ENCODE results near the gene WDR35. TPM values are rescaled to one million over a fixed set of nuclear protein-coding genes. Genes with fewer than 3 reads are reported as not detected.

WDR35 gene
- total RNA-seq, 1 donor from 2014 or later = 12.0 TPM

GRCh38 chr2:20025065-20025786 is 35.3 kb upstream of the WDR35 start:
- Histone ChIP-seq H3K27ac (ENCODE audit: low read depth, low read length) (no peak overlapping the region), H3K9ac (ENCODE audit: low read depth in 1 of 3, low read length in 3 of 3) (no peak overlapping the region)

GRCh38 chr2:20023688-20024087 is 33.8 kb upstream of the WDR35 start:
- Histone ChIP-seq H3K27me3 (ENCODE audit: control insufficient read depth in 3 of 3, insufficient read depth in 3 of 3, low read length in 3 of 3) (no peaks in the 10 kb centered on the region), H3K4me1 (ENCODE audit: control insufficient read depth in 3 of 3, insufficient read depth in 3 of 3, low read length in 3 of 3) (peaks cover 0 to 8% (median 4%) of the 10 kb centered on the region in 3 donors), H3K9ac (ENCODE audit: low read depth in 1 of 3, low read length in 3 of 3) (no peak overlapping the region), H3K9me3 (ENCODE audit: control insufficient read depth in 3 of 3, low read length in 3 of 3) (no peaks in the 10 kb centered on the region), H3K36me3 (ENCODE audit: control insufficient read depth in 3 of 3, insufficient read depth in 3 of 3, low read length in 3 of 3) (peaks cover 0 to 5% (median 3%) of the 10 kb centered on the region in 3 donors), H3K4me3 (ENCODE audit: low read length in 3 of 3) (no peak overlapping the region), H3K27ac (ENCODE audit: low read depth, low read length) (no peak overlapping the region)

More at GRCh38 chr2:20025065-20025786, 35.3 kb upstream of the WDR35 start:
- H3K27me3 ChIP-seq (ENCODE audit: control insufficient read depth in 3 of 3, insufficient read depth in 3 of 3, low read length in 3 of 3) = no peaks in the 10 kb centered on the region
- no peaks in the 10 kb centered on the region for H3K9me3 ChIP-seq (ENCODE audit: control insufficient read depth in 3 of 3, low read length in 3 of 3)
- H3K36me3 ChIP-seq (ENCODE audit: control insufficient read depth in 3 of 3, insufficient read depth in 3 of 3, low read length in 3 of 3) = peaks cover 8 to 14% (median 8%) of the 10 kb centered on the region in 3 donors
- H3K4me1 ChIP-seq (ENCODE audit: control insufficient read depth in 3 of 3, insufficient read depth in 3 of 3, low read length in 3 of 3) = peaks cover 0 to 8% (median 4%) of the 10 kb centered on the region in 3 donors
- H3K4me3 ChIP-seq (ENCODE audit: low read length in 3 of 3) = no peak overlapping the region

- H3K27ac ChIP-seq (ENCODE audit: low read depth, low read length) = no peak overlapping the region
- H3K9ac ChIP-seq (ENCODE audit: low read depth in 1 of 3, low read length in 3 of 3) = no peak overlapping the region
- no peaks in the 10 kb centered on the region for H3K27me3 ChIP-seq (ENCODE audit: control insufficient read depth in 3 of 3, insufficient read depth in 3 of 3, low read length in 3 of 3)
- no peak overlapping the region for H3K4me3 ChIP-seq (ENCODE audit: low read length in 3 of 3)
- H3K36me3 ChIP-seq (ENCODE audit: control insufficient read depth in 3 of 3, insufficient read depth in 3 of 3, low read length in 3 of 3) = no peaks in the 10 kb centered on the region
- H3K4me1 ChIP-seq (ENCODE audit: control insufficient read depth in 3 of 3, insufficient read depth in 3 of 3, low read length in 3 of 3) = no peaks in the 10 kb centered on the region
- H3K9me3 ChIP-seq (ENCODE audit: control insufficient read depth in 3 of 3, low read length in 3 of 3) = no peaks in the 10 kb centered on the region
Observed at GRCh38 chr2:20021405-20022009, 31.6 kb upstream of the WDR35 start.

- Histone ChIP-seq H3K27ac (ENCODE audit: low read depth, low read length) (no peak overlapping the region), H3K36me3 (ENCODE audit: control insufficient read depth in 3 of 3, insufficient read depth in 3 of 3, low read length in 3 of 3) (no peaks in the 10 kb centered on the region), H3K9me3 (ENCODE audit: control insufficient read depth in 3 of 3, low read length in 3 of 3) (no peaks in the 10 kb centered on the region), H3K27me3 (ENCODE audit: control insufficient read depth in 3 of 3, insufficient read depth in 3 of 3, low read length in 3 of 3) (no peaks in the 10 kb centered on the region), H3K4me3 (ENCODE audit: low read length in 3 of 3) (no peak overlapping the region), H3K4me1 (ENCODE audit: control insufficient read depth in 3 of 3, insufficient read depth in 3 of 3, low read length in 3 of 3) (no peaks in the 10 kb centered on the region), H3K9ac (ENCODE audit: low read depth in 1 of 3, low read length in 3 of 3) (no peak overlapping the region)
Observed at GRCh38 chr2:20019747-20020146, 29.8 kb upstream of the WDR35 start.

- H3K9me3 ChIP-seq (ENCODE audit: control insufficient read depth in 3 of 3, low read length in 3 of 3) = peaks cover 0 to 4% (median 0%) of the 10 kb centered on the region in 3 donors
Observed at GRCh38 chr2:20018601-20019152, 28.8 kb upstream of the WDR35 start.

GRCh38 chr2:20016346-20016745 is 26.4 kb upstream of the WDR35 start:
- Histone ChIP-seq H3K27me3 (ENCODE audit: control insufficient read depth in 3 of 3, insufficient read depth in 3 of 3, low read length in 3 of 3) (peaks cover 4 to 10% (median 9%) of the 10 kb centered on the region in 3 donors), H3K36me3 (ENCODE audit: control insufficient read depth in 3 of 3, insufficient read depth in 3 of 3, low read length in 3 of 3) (no peaks in the 10 kb centered on the region), H3K9ac (ENCODE audit: low read depth in 1 of 3, low read length in 3 of 3) (no peak overlapping the region), H3K27ac (ENCODE audit: low read depth, low read length) (no peak overlapping the region), H3K4me3 (ENCODE audit: low read length in 3 of 3) (no peak overlapping the region), H3K9me3 (ENCODE audit: control insufficient read depth in 3 of 3, low read length in 3 of 3) (peaks cover 0 to 4% (median 0%) of the 10 kb centered on the region in 3 donors), H3K4me1 (ENCODE audit: control insufficient read depth in 3 of 3, insufficient read depth in 3 of 3, low read length in 3 of 3) (peaks cover 6 to 14% (median 8%) of the 10 kb centered on the region in 3 donors)

More at GRCh38 chr2:20018601-20019152, 28.8 kb upstream of the WDR35 start:
- Histone ChIP-seq H3K27me3 (ENCODE audit: control insufficient read depth in 3 of 3, insufficient read depth in 3 of 3, low read length in 3 of 3) (no peaks in the 10 kb centered on the region), H3K4me3 (ENCODE audit: low read length in 3 of 3) (no peak overlapping the region), H3K4me1 (ENCODE audit: control insufficient read depth in 3 of 3, insufficient read depth in 3 of 3, low read length in 3 of 3) (no peaks in the 10 kb centered on the region), H3K27ac (ENCODE audit: low read depth, low read length) (no peak overlapping the region), H3K36me3 (ENCODE audit: control insufficient read depth in 3 of 3, insufficient read depth in 3 of 3, low read length in 3 of 3) (no peaks in the 10 kb centered on the region), H3K9ac (ENCODE audit: low read depth in 1 of 3, low read length in 3 of 3) (no peak overlapping the region)

- no peak overlapping the region for H3K9ac ChIP-seq (ENCODE audit: low read depth in 1 of 3, low read length in 3 of 3)
- peaks cover 0 to 4% (median 0%) of the 10 kb centered on the region in 3 donors for H3K9me3 ChIP-seq (ENCODE audit: control insufficient read depth in 3 of 3, low read length in 3 of 3)
- H3K27me3 ChIP-seq (ENCODE audit: control insufficient read depth in 3 of 3, insufficient read depth in 3 of 3, low read length in 3 of 3) = peaks cover 6 to 16% (median 13%) of the 10 kb centered on the region in 3 donors
- H3K4me3 ChIP-seq (ENCODE audit: low read length in 3 of 3) = no peak overlapping the region
- peaks cover 6 to 14% (median 8%) of the 10 kb centered on the region in 3 donors for H3K4me1 ChIP-seq (ENCODE audit: control insufficient read depth in 3 of 3, insufficient read depth in 3 of 3, low read length in 3 of 3)
- H3K36me3 ChIP-seq (ENCODE audit: control insufficient read depth in 3 of 3, insufficient read depth in 3 of 3, low read length in 3 of 3) = no peaks in the 10 kb centered on the region
- no peak overlapping the region for H3K27ac ChIP-seq (ENCODE audit: low read depth, low read length)
Observed at GRCh38 chr2:20015482-20016083, 25.7 kb upstream of the WDR35 start.

- Histone ChIP-seq H3K9ac (ENCODE audit: low read depth in 1 of 3, low read length in 3 of 3) (peak overlapping the region in 2 of 3 donors; percentile 51 to 72), H3K27me3 (ENCODE audit: control insufficient read depth in 3 of 3, insufficient read depth in 3 of 3, low read length in 3 of 3) (peaks cover 6 to 21% (median 16%) of the 10 kb centered on the region in 3 donors), H3K9me3 (ENCODE audit: control insufficient read depth in 3 of 3, low read length in 3 of 3) (peaks cover 0 to 4% (median 0%) of the 10 kb centered on the region in 3 donors), H3K27ac (ENCODE audit: low read depth, low read length) (no peak overlapping the region), H3K36me3 (ENCODE audit: control insufficient read depth in 3 of 3, insufficient read depth in 3 of 3, low read length in 3 of 3) (no peaks in the 10 kb centered on the region), H3K4me1 (ENCODE audit: control insufficient read depth in 3 of 3, insufficient read depth in 3 of 3, low read length in 3 of 3) (peaks cover 6 to 14% (median 8%) of the 10 kb centered on the region in 3 donors), H3K4me3 (ENCODE audit: low read length in 3 of 3) (peak overlapping the region; percentile 53 to 71 (median 65))
Observed at GRCh38 chr2:20013126-20013849, 23.4 kb upstream of the WDR35 start.

GRCh38 chr2:20012282-20013125 is 22.6 kb upstream of the WDR35 start, which contains the start of gene MATN3:
Gene MATN3 (minus strand): TSS chr2:20012668. CDS start chr2:20012631, 37 bp downstream.
- H3K4me3 ChIP-seq (ENCODE audit: low read length in 3 of 3) = peak within 1 kb of the TSS; percentile 53 to 71 (median 65)
- H3K9me3 ChIP-seq (ENCODE audit: control insufficient read depth in 3 of 3, low read length in 3 of 3) = peaks cover 0 to 4% (median 0%) of the 10 kb centered on the region in 3 donors
- no peaks in the 10 kb centered on the region for H3K36me3 ChIP-seq (ENCODE audit: control insufficient read depth in 3 of 3, insufficient read depth in 3 of 3, low read length in 3 of 3)
- H3K27ac ChIP-seq (ENCODE audit: low read depth, low read length) = no peak within 1 kb of the TSS
- peak within 1 kb of the TSS in 2 of 3 donors; percentile 51 to 72 for H3K9ac ChIP-seq (ENCODE audit: low read depth in 1 of 3, low read length in 3 of 3)
- H3K27me3 ChIP-seq (ENCODE audit: control insufficient read depth in 3 of 3, insufficient read depth in 3 of 3, low read length in 3 of 3) = peaks cover 6 to 21% (median 16%) of the 10 kb centered on the region in 3 donors
- peaks cover 6 to 14% (median 8%) of the 10 kb centered on the region in 3 donors for H3K4me1 ChIP-seq (ENCODE audit: control insufficient read depth in 3 of 3, insufficient read depth in 3 of 3, low read length in 3 of 3)
